B cell (primary cell): ENCODE data around the gene IFT122. TPM values are rescaled to one million over a fixed set of nuclear protein-coding genes. Genes with fewer than 3 reads are reported as not detected.

Experiments
- ATAC-seq: fragments of 200-7000 bp; cut with Tn5 transposase; one replicate; pipeline ENCODE4 v1.10.0; 2021; ENCODE audit warnings: low read depth, mild to moderate bottlenecking, moderate number of reproducible peaks, moderate library complexity
- CTCF ChIA-PET: fragments of 350-600 bp; sonication (Branson Sonifier 250); formaldehyde crosslinking; loops from one replicate; lab custom pipeline; 2021; ENCODE audit warnings: antibody characterized with exemption, inconsistent platforms; lab: Charles Lee
- POLR2A ChIA-PET: fragments of 350-600 bp; sonication (Branson Sonifier 250); formaldehyde crosslinking; loops from one replicate; lab custom pipeline; 2021; ENCODE audit warnings: antibody characterized with exemption; lab: Charles Lee
- DNase-seq: peaks from one replicate; pipeline ENCODE4 v3.0.0; 2013
- H2AFZ ChIP-seq: 2 replicates; pipeline ENCODE4 v1.6.1; 2012; ENCODE audit warnings: mild to moderate bottlenecking, low read depth, low read length; ENCODE audit not compliant: insufficient read depth, poor library complexity, severe bottlenecking
- H3K27ac ChIP-seq, 2 donors: 1 replicate in 1 of 2; 2 replicates in 1 of 2; pipeline ENCODE4 v1.5.1; 2012 to 2013; ENCODE audit warnings: low read length in 2 of 2, mild to moderate bottlenecking in 2 of 2, moderate library complexity in 1 of 2
- H3K27me3 ChIP-seq, 4 experiments: fragments of 200-600 bp in 1 of 4; sonication (generic) in 1 of 4; replicated peaks in 1 of 4; 1 replicate in 2 of 4; 2 replicates in 2 of 4; pipeline versions ENCODE4 v1.6.1 to v1.7.0; 2013 to 2016; ENCODE audit warnings: low read length in 3 of 4, mild to moderate bottlenecking in 2 of 4, mixed read lengths in 1 of 4, moderate library complexity in 1 of 4; ENCODE audit not compliant: insufficient read depth in 4 of 4, control insufficient read depth in 3 of 4; ENCODE audit errors: control extremely low read depth in 1 of 4
- H3K36me3 ChIP-seq, 2 experiments: replicated peaks in 1 of 2; 1 replicate in 1 of 2; 2 replicates in 1 of 2; pipeline versions ENCODE4 v1.6.1 to v1.7.1; 2013; ENCODE audit warnings: low read length in 1 of 2; ENCODE audit not compliant: insufficient read depth in 2 of 2, control insufficient read depth in 1 of 2; ENCODE audit errors: control extremely low read depth in 1 of 2, extremely low read depth in 1 of 2
- H3K4me1 ChIP-seq, 2 donors: fragments of 200-600 bp in 1 of 2; sonication (generic) in 1 of 2; 1 replicate in 1 of 2; 2 replicates in 1 of 2; pipeline versions ENCODE4 v1.5.1 to v1.6.1; 2013 to 2017; ENCODE audit warnings: low read length in 2 of 2; ENCODE audit not compliant: control insufficient read depth in 2 of 2, insufficient read depth in 2 of 2
- H3K4me2 ChIP-seq: replicated peaks from 2 replicates; pipeline ENCODE3; 2012; ENCODE audit warnings: mild to moderate bottlenecking, low read depth, low read length; ENCODE audit not compliant: poor library complexity, severe bottlenecking
- H3K4me3 ChIP-seq, 5 experiments: fragments of 200-600 bp in 1 of 5; sonication (generic) in 1 of 5; 1 replicate in 3 of 5; 2 replicates in 2 of 5; pipeline versions ENCODE4 v1.5.1 to v1.7.0; 2011 to 2016; ENCODE audit warnings: low read length in 4 of 5, mild to moderate bottlenecking in 4 of 5, low read depth in 2 of 5, control low read depth in 1 of 5, moderate library complexity in 1 of 5; ENCODE audit not compliant: insufficient read depth in 1 of 5; ENCODE audit errors: control extremely low read depth in 1 of 5, extremely low read depth in 1 of 5
- H3K79me2 ChIP-seq: fragments of 200-600 bp; sonication (generic); one replicate; pipeline ENCODE4 v1.6.0; 2016; ENCODE audit warnings: low read length; ENCODE audit not compliant: control insufficient read depth, insufficient read depth
- H3K9ac ChIP-seq: fragments of 200-600 bp; sonication (generic); 2 replicates; pipeline ENCODE4 v1.6.1; 2017; ENCODE audit warnings: mild to moderate bottlenecking, low read length, moderate library complexity
- H3K9me3 ChIP-seq, 3 donors: one replicate each; pipeline versions ENCODE4 v1.6.1 to v1.7.1; 2013; ENCODE audit warnings: low read length in 2 of 3; ENCODE audit not compliant: control insufficient read depth in 2 of 3, insufficient read depth in 1 of 3; ENCODE audit errors: control extremely low read depth in 1 of 3
- H4K20me1 ChIP-seq: 2 replicates; pipeline ENCODE4 v1.6.0; 2012; ENCODE audit warnings: mild to moderate bottlenecking, low read length; ENCODE audit not compliant: insufficient read depth, control insufficient read depth, poor library complexity, severe bottlenecking
- H3K27ac Mint-ChIP-seq: one replicate; pipeline ENCODE4 v1.8.0; 2021; ENCODE audit warnings: mixed read lengths
- H3K27me3 Mint-ChIP-seq: one replicate; pipeline ENCODE4 v1.8.0; 2021; ENCODE audit warnings: mixed read lengths
- H3K4me1 Mint-ChIP-seq: one replicate; pipeline ENCODE4 v1.8.0; 2021; ENCODE audit warnings: mixed read lengths
- H3K4me3 Mint-ChIP-seq: one replicate; pipeline ENCODE4 v1.8.0; 2021; ENCODE audit warnings: mixed read lengths
- H3K9me3 Mint-ChIP-seq: one replicate; pipeline ENCODE4 v1.8.0; 2022; ENCODE audit warnings: mixed read lengths; ENCODE audit not compliant: insufficient read depth
- EZH2 ChIP-seq: IDR thresholded peaks from 2 replicates; pipeline ENCODE4 v1.6.1; 2012; ENCODE audit warnings: borderline replicate concordance, low read depth, mild to moderate bottlenecking, moderate library complexity, low read length; ENCODE audit not compliant: insufficient read depth, poor library complexity, severe bottlenecking
- WGBS: methylation state at CpG from one replicate; pipeline ENCODE4 v1.1.5; 2013; ENCODE audit warnings: missing lambda C conversion rate; ENCODE audit not compliant: insufficient coverage; 5-methylcytosine and 5-hydroxymethylcytosine counted together
- intact Hi-C: fragments of 100-400 bp; cut with micrococcal nuclease; formaldehyde crosslinking; loops from one replicate; pipeline ENCODE4 v1.10.0; 2022
- polyA plus RNA-seq: library from polyadenylated mRNA; depleted of rRNA; stranded (reverse); fragments of >200 nt; gene quantifications from 2 replicates; pipeline ENCODE4 v1.2.3, GENCODE V29; 2012
- total RNA-seq, 2 donors: library from RNA; stranded (reverse); fragments of 120-200 nt in 1 of 2; gene quantifications; 1 replicate in 1 of 2; 2 replicates in 1 of 2; pipeline versions ENCODE4 v1.2.3 to v1.2.4, GENCODE V29; 2013 to 2022
- TF ChIP-seq, protein P1 (sequence below): fragments of 200-600 bp; IDR thresholded peaks from one replicate; pipeline ENCODE4 v1.8.0; 2022; ENCODE audit warnings: antibody characterized with exemption, mild to moderate bottlenecking

Gene IFT122
- total and polyA plus RNA-seq, 2 donors (not counting 1 experiment from before 2014, with no cell fraction given) = 14.0 to 34.3 TPM

DNA sequence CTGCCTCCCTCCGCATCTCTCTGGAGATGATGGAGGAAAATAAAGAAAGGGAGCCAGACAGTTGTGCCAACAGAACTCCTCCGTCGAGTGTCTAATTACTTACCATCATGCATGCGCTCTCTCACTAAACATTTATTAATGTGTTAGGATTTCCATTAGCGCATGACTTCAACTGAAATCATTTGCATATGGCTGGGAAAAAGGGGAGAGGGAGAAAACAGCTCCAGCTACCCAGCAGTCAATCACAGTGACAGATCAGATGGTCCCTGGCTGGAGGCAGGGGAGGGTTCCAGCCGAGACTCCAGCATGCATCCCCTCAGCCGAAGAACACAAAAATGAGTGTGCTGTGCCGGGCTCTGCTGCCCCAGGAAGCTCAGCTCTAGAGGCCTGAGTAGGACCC is 81.6 kb downstream of the IFT122 start:
- intact Hi-C loops = no loop called here
- no peaks in the 10 kb centered on the region for H3K9me3 Mint-ChIP-seq
- Histone ChIP-seq H3K27me3 (no peaks in the 10 kb centered on the region), H4K20me1 (no peaks in the 10 kb centered on the region), H2AFZ (no peak overlapping the region), H3K27ac (no peak overlapping the region), H3K9ac (no peak overlapping the region), H3K9me3 (no peaks in the 10 kb centered on the region), H3K36me3 (no peaks in the 10 kb centered on the region), H3K4me2 (no peak overlapping the region), H3K4me1 (peaks cover 10 to 14% of the 10 kb centered on the region in 2 donors), H3K4me3 (no peak overlapping the region), H3K79me2 (no peaks in the 10 kb centered on the region)
- no peak overlapping the region for H3K27ac Mint-ChIP-seq
- no peak for TF ChIP-seq EZH2
- H3K4me1 Mint-ChIP-seq = peaks cover 15% of the 10 kb centered on the region
- no peak overlapping the region for H3K4me3 Mint-ChIP-seq
- 86% methylated on average over 3 of the region's 8 CpGs for WGBS
- ChIA-PET CTCF (no interaction called here), POLR2A (no interaction called here)
- DNase-seq (no peak), ATAC-seq (no peak)
- H3K27me3 Mint-ChIP-seq = no peaks in the 10 kb centered on the region

DNA sequence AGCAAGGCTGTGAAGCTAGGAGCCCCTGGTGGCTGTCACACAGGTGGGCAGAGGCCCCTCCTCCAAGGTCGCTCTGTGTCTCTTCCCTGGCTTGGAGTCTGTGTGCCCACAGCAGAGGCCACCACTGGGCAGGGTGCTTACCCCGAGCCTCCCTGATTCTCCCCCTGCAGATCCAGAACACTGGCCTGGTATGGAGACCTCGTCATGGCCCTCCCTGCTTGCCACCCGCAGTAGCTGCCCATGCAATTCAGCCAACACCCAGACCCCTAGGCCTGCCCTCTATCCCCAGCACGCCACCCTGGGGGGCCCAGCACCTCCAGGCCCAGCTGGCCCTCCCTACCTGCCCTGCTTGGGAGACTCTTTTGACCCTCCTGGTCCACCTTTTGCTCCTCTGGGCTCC is 82.9 kb downstream of the IFT122 start:
- no peak overlapping the region for H3K27ac ChIP-seq
- Mint-ChIP-seq H3K4me1 (peaks cover 21% of the 10 kb centered on the region), H3K27me3 (no peaks in the 10 kb centered on the region), H3K27ac (no peak overlapping the region), H3K9me3 (no peaks in the 10 kb centered on the region), H3K4me3 (no peak overlapping the region)
- 95% methylated on average over 5 of the region's 5 CpGs for WGBS
- H3K4me2 ChIP-seq = no peak overlapping the region
- H3K36me3 ChIP-seq = no peaks in the 10 kb centered on the region
- H3K9ac ChIP-seq = no peak overlapping the region
- H3K27me3 ChIP-seq = no peaks in the 10 kb centered on the region
- no peaks in the 10 kb centered on the region for H4K20me1 ChIP-seq
- POLR2A ChIA-PET = no interaction called here
- ATAC-seq = no peak
- H3K4me1 ChIP-seq = peaks cover 10 to 21% of the 10 kb centered on the region in 2 donors
- H2AFZ ChIP-seq = no peak overlapping the region
- no peak overlapping the region for H3K4me3 ChIP-seq
- TF ChIP-seq, protein P1, sequence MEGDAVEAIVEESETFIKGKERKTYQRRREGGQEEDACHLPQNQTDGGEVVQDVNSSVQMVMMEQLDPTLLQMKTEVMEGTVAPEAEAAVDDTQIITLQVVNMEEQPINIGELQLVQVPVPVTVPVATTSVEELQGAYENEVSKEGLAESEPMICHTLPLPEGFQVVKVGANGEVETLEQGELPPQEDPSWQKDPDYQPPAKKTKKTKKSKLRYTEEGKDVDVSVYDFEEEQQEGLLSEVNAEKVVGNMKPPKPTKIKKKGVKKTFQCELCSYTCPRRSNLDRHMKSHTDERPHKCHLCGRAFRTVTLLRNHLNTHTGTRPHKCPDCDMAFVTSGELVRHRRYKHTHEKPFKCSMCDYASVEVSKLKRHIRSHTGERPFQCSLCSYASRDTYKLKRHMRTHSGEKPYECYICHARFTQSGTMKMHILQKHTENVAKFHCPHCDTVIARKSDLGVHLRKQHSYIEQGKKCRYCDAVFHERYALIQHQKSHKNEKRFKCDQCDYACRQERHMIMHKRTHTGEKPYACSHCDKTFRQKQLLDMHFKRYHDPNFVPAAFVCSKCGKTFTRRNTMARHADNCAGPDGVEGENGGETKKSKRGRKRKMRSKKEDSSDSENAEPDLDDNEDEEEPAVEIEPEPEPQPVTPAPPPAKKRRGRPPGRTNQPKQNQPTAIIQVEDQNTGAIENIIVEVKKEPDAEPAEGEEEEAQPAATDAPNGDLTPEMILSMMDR = no peak
- TF ChIP-seq EZH2 = no peak
- CTCF ChIA-PET = interaction anchor here (0.9 kb wide), 1 partner anchor 105 kb away, joined by 4 read pairs; no protein-coding TSS in a partner anchor
- H3K9me3 ChIP-seq = no peaks in the 10 kb centered on the region
- intact Hi-C loops = no loop called here
- DNase-seq = no peak
- no peaks in the 10 kb centered on the region for H3K79me2 ChIP-seq
